B cell (primary cell): ENCODE measurements around the gene PPP1R26. TPM values are rescaled to one million over a fixed set of nuclear protein-coding genes. Genes with fewer than 3 reads are reported as not detected.

Experiments used
- ATAC-seq: fragments of 200-7000 bp; cut with Tn5 transposase; one replicate; pipeline ENCODE4 v1.10.0; 2021; ENCODE audit warnings: low read depth, mild to moderate bottlenecking, moderate number of reproducible peaks, moderate library complexity
- CTCF ChIA-PET: fragments of 350-600 bp; sonication (Branson Sonifier 250); formaldehyde crosslinking; loops from one replicate; lab custom pipeline; 2021; ENCODE audit warnings: antibody characterized with exemption, inconsistent platforms; lab: Charles Lee
- POLR2A ChIA-PET: fragments of 350-600 bp; sonication (Branson Sonifier 250); formaldehyde crosslinking; loops from one replicate; lab custom pipeline; 2021; ENCODE audit warnings: antibody characterized with exemption; lab: Charles Lee
- DNase-seq: peaks from one replicate; pipeline ENCODE4 v3.0.0; 2013
- H2AFZ ChIP-seq: 2 replicates; pipeline ENCODE4 v1.6.1; 2012; ENCODE audit warnings: mild to moderate bottlenecking, low read depth, low read length; ENCODE audit not compliant: insufficient read depth, poor library complexity, severe bottlenecking
- H3K27ac ChIP-seq, 2 donors: 1 replicate in 1 of 2; 2 replicates in 1 of 2; pipeline ENCODE4 v1.5.1; 2012 to 2013; ENCODE audit warnings: low read length in 2 of 2, mild to moderate bottlenecking in 2 of 2, moderate library complexity in 1 of 2
- H3K27me3 ChIP-seq, 4 experiments: fragments of 200-600 bp in 1 of 4; sonication (generic) in 1 of 4; replicated peaks in 1 of 4; 1 replicate in 2 of 4; 2 replicates in 2 of 4; pipeline versions ENCODE4 v1.6.1 to v1.7.0; 2013 to 2016; ENCODE audit warnings: low read length in 3 of 4, mild to moderate bottlenecking in 2 of 4, mixed read lengths in 1 of 4, moderate library complexity in 1 of 4; ENCODE audit not compliant: insufficient read depth in 4 of 4, control insufficient read depth in 3 of 4; ENCODE audit errors: control extremely low read depth in 1 of 4
- H3K36me3 ChIP-seq, 2 experiments: replicated peaks in 1 of 2; 1 replicate in 1 of 2; 2 replicates in 1 of 2; pipeline versions ENCODE4 v1.6.1 to v1.7.1; 2013; ENCODE audit warnings: low read length in 1 of 2; ENCODE audit not compliant: insufficient read depth in 2 of 2, control insufficient read depth in 1 of 2; ENCODE audit errors: control extremely low read depth in 1 of 2, extremely low read depth in 1 of 2
- H3K4me1 ChIP-seq, 2 donors: fragments of 200-600 bp in 1 of 2; sonication (generic) in 1 of 2; 1 replicate in 1 of 2; 2 replicates in 1 of 2; pipeline versions ENCODE4 v1.5.1 to v1.6.1; 2013 to 2017; ENCODE audit warnings: low read length in 2 of 2; ENCODE audit not compliant: control insufficient read depth in 2 of 2, insufficient read depth in 2 of 2
- H3K4me2 ChIP-seq: replicated peaks from 2 replicates; pipeline ENCODE3; 2012; ENCODE audit warnings: mild to moderate bottlenecking, low read depth, low read length; ENCODE audit not compliant: poor library complexity, severe bottlenecking
- H3K4me3 ChIP-seq, 5 experiments: fragments of 200-600 bp in 1 of 5; sonication (generic) in 1 of 5; 1 replicate in 3 of 5; 2 replicates in 2 of 5; pipeline versions ENCODE4 v1.5.1 to v1.7.0; 2011 to 2016; ENCODE audit warnings: low read length in 4 of 5, mild to moderate bottlenecking in 4 of 5, low read depth in 2 of 5, control low read depth in 1 of 5, moderate library complexity in 1 of 5; ENCODE audit not compliant: insufficient read depth in 1 of 5; ENCODE audit errors: control extremely low read depth in 1 of 5, extremely low read depth in 1 of 5
- H3K79me2 ChIP-seq: fragments of 200-600 bp; sonication (generic); one replicate; pipeline ENCODE4 v1.6.0; 2016; ENCODE audit warnings: low read length; ENCODE audit not compliant: control insufficient read depth, insufficient read depth
- H3K9ac ChIP-seq: fragments of 200-600 bp; sonication (generic); 2 replicates; pipeline ENCODE4 v1.6.1; 2017; ENCODE audit warnings: mild to moderate bottlenecking, low read length, moderate library complexity
- H3K9me3 ChIP-seq, 3 donors: one replicate each; pipeline versions ENCODE4 v1.6.1 to v1.7.1; 2013; ENCODE audit warnings: low read length in 2 of 3; ENCODE audit not compliant: control insufficient read depth in 2 of 3, insufficient read depth in 1 of 3; ENCODE audit errors: control extremely low read depth in 1 of 3
- H4K20me1 ChIP-seq: 2 replicates; pipeline ENCODE4 v1.6.0; 2012; ENCODE audit warnings: mild to moderate bottlenecking, low read length; ENCODE audit not compliant: insufficient read depth, control insufficient read depth, poor library complexity, severe bottlenecking
- H3K27ac Mint-ChIP-seq: one replicate; pipeline ENCODE4 v1.8.0; 2021; ENCODE audit warnings: mixed read lengths
- H3K27me3 Mint-ChIP-seq: one replicate; pipeline ENCODE4 v1.8.0; 2021; ENCODE audit warnings: mixed read lengths
- H3K4me1 Mint-ChIP-seq: one replicate; pipeline ENCODE4 v1.8.0; 2021; ENCODE audit warnings: mixed read lengths
- H3K4me3 Mint-ChIP-seq: one replicate; pipeline ENCODE4 v1.8.0; 2021; ENCODE audit warnings: mixed read lengths
- H3K9me3 Mint-ChIP-seq: one replicate; pipeline ENCODE4 v1.8.0; 2022; ENCODE audit warnings: mixed read lengths; ENCODE audit not compliant: insufficient read depth
- CTCF ChIP-seq: fragments of 200-600 bp; IDR thresholded peaks from one replicate; pipeline ENCODE4 v1.8.0; 2022; ENCODE audit warnings: antibody characterized with exemption, mild to moderate bottlenecking
- EZH2 ChIP-seq: IDR thresholded peaks from 2 replicates; pipeline ENCODE4 v1.6.1; 2012; ENCODE audit warnings: borderline replicate concordance, low read depth, mild to moderate bottlenecking, moderate library complexity, low read length; ENCODE audit not compliant: insufficient read depth, poor library complexity, severe bottlenecking
- WGBS: methylation state at CpG from one replicate; pipeline ENCODE4 v1.1.5; 2013; ENCODE audit warnings: missing lambda C conversion rate; ENCODE audit not compliant: insufficient coverage; 5-methylcytosine and 5-hydroxymethylcytosine counted together
- intact Hi-C: fragments of 100-400 bp; cut with micrococcal nuclease; formaldehyde crosslinking; loops from one replicate; pipeline ENCODE4 v1.10.0; 2022
- polyA plus RNA-seq: library from polyadenylated mRNA; depleted of rRNA; stranded (reverse); fragments of >200 nt; gene quantifications from 2 replicates; pipeline ENCODE4 v1.2.3, GENCODE V29; 2012
- total RNA-seq, 2 donors: library from RNA; stranded (reverse); fragments of 120-200 nt in 1 of 2; gene quantifications; 1 replicate in 1 of 2; 2 replicates in 1 of 2; pipeline versions ENCODE4 v1.2.3 to v1.2.4, GENCODE V29; 2013 to 2022

PPP1R26 gene
- total and polyA plus RNA-seq, 2 donors (not counting 1 experiment from before 2014, with no cell fraction given), result 1.9 to 7.8 TPM

GRCh38 chr9:135501261-135502167 is 21.9 kb downstream of the PPP1R26 start:
- peaks cover 0 to 10% (median 0%) of the 10 kb centered on the region in 4 experiments for H3K27me3 ChIP-seq
- 56% methylated on average over 38 of the region's 38 CpGs for WGBS
- peaks cover 43% of the 10 kb centered on the region for H4K20me1 ChIP-seq
- no peak for TF ChIP-seq EZH2
- no peak for TF ChIP-seq CTCF
- H2AFZ ChIP-seq, result peak overlapping the region; percentile 85
- ChIA-PET POLR2A (no interaction called here), CTCF (no interaction called here)
- intact Hi-C loops, result no loop called here
- Mint-ChIP-seq H3K27ac (peak overlapping the region; percentile 63), H3K9me3 (no peaks in the 10 kb centered on the region), H3K27me3 (no peaks in the 10 kb centered on the region), H3K4me1 (peaks cover 26% of the 10 kb centered on the region), H3K4me3 (peak overlapping the region; percentile 92)
- ATAC-seq (no peak), DNase-seq (no peak)
- peaks cover 0 to 4% (median 0%) of the 10 kb centered on the region in 3 donors for H3K9me3 ChIP-seq
- peak overlapping the region; percentile 77 for H3K9ac ChIP-seq
- H3K27ac ChIP-seq, result peak overlapping the region; percentile 12 to 82
- peaks cover 0 to 24% of the 10 kb centered on the region in 2 experiments for H3K36me3 ChIP-seq
- H3K79me2 ChIP-seq, result peaks cover 29% of the 10 kb centered on the region
- peak overlapping the region in 4 of 5 experiments; percentile 80 to 94 (median 81) for H3K4me3 ChIP-seq
- H3K4me1 ChIP-seq, result peaks cover 14 to 29% of the 10 kb centered on the region in 2 donors
- peak overlapping the region; percentile 98 for H3K4me2 ChIP-seq
